HCT116 (cell line): Measurements from ENCODE around the gene PLOD1. TPM values are rescaled to one million over a fixed set of nuclear protein-coding genes. Genes with fewer than 3 reads are reported as not detected.

Experiments
- ATAC-seq: fragments of 200-7000 bp; cut with Tn5 transposase; 2 replicates; pipeline ENCODE4 v1.9.1; 2020; ENCODE audit warnings: mild to moderate bottlenecking, moderate library complexity
- BruUV-seq: library from RNA; stranded (reverse); fragments of 400-500 nt; replicated peaks from 2 replicates; lab custom pipeline; 2021; lab: Mats Ljungman, UMichigan
- CTCF ChIA-PET: fragments of 300-600 bp; sonication (Branson Sonifier 250); formaldehyde crosslinking; loops from one replicate; lab custom pipeline; 2021; ENCODE audit warnings: antibody characterized with exemption; lab: Charles Lee
- POLR2A ChIA-PET: fragments of 300-600, 350-600 bp; sonication (Branson Sonifier 250); formaldehyde crosslinking; loops from one replicate; lab custom pipeline; 2021; ENCODE audit warnings: antibody characterized with exemption; lab: Charles Lee
- RAD21 ChIA-PET, 2 experiments: fragments of 300-600 bp; sonication (Branson Sonifier 250); formaldehyde crosslinking; loops; one replicate each; lab custom pipeline; 2023; ENCODE audit warnings: low total read pairs in 2 of 2; ENCODE audit not compliant: uncharacterized antibody in 2 of 2, unreplicated experiment in 2 of 2, low non-redundant PET in 1 of 2; lab: Charles Lee
- DNase-seq: peaks from one replicate; pipeline ENCODE4 v3.0.0-alpha.2; 2010; ENCODE audit warnings: low read depth, low spot score
- H2AFZ ChIP-seq: fragments of 200-600 bp; shearing (Covaris generic), sonication (generic); 2 replicates; pipeline ENCODE4 v1.6.1; 2017; ENCODE audit warnings: low read depth, mixed run types, mixed read lengths, antibody characterized with exemption, low read length; ENCODE audit not compliant: poor library complexity, severe bottlenecking
- H3K27ac ChIP-seq: 2 replicates; pipeline ENCODE4 v1.5.1; 2012; ENCODE audit warnings: low read depth, low read length
- H3K27me3 ChIP-seq: fragments of 200-600 bp; sonication (generic); 2 replicates; pipeline ENCODE4 v1.6.1; 2016; ENCODE audit warnings: mixed run types, low read length, mixed read lengths; ENCODE audit not compliant: insufficient read depth
- H3K36me3 ChIP-seq, 2 experiments: fragments of 200-500 bp in 1 of 2; fragments of 200-600 bp in 1 of 2; sonication (Bioruptor generic) in 1 of 2; sonication (generic) in 1 of 2; 2 replicates each; pipeline versions ENCODE4 v1.5.1 to v1.6.1; 2014 to 2016; ENCODE audit warnings: low read length in 2 of 2, inconsistent platforms in 1 of 2, mixed read lengths in 1 of 2, mixed run types in 1 of 2; ENCODE audit not compliant: insufficient read depth in 2 of 2, control insufficient read depth in 1 of 2
- H3K4me1 ChIP-seq, 2 experiments: fragments of 200-600 bp in 1 of 2; sonication (generic) in 1 of 2; 2 replicates each; pipeline versions ENCODE4 v1.5.1 to v1.6.1; 2012 to 2017; ENCODE audit warnings: low read length in 2 of 2, inconsistent platforms in 1 of 2, mild to moderate bottlenecking in 1 of 2, mixed read lengths in 1 of 2, mixed run types in 1 of 2, moderate library complexity in 1 of 2; ENCODE audit not compliant: insufficient read depth in 2 of 2, control insufficient read depth in 1 of 2
- H3K4me2 ChIP-seq: fragments of 200-600 bp; sonication (generic); 2 replicates; pipeline ENCODE4 v1.6.1; 2017; ENCODE audit warnings: mixed run types, low read length, mixed read lengths
- H3K4me3 ChIP-seq, 2 experiments: fragments of 200-600 bp in 1 of 2; sonication (generic) in 1 of 2; replicated peaks in 1 of 2; 2 replicates each; pipeline ENCODE4 v1.5.1; 2011 to 2016; ENCODE audit warnings: low read length in 2 of 2, control low read depth in 1 of 2, low read depth in 1 of 2, mild to moderate bottlenecking in 1 of 2, mixed read lengths in 1 of 2, mixed run types in 1 of 2
- H3K79me2 ChIP-seq: fragments of 200-600 bp; sonication (generic); 2 replicates; pipeline ENCODE4 v1.6.1; 2017; ENCODE audit warnings: mild to moderate bottlenecking, mixed run types, low read length, moderate library complexity, mixed read lengths; ENCODE audit not compliant: insufficient read depth
- H3K9ac ChIP-seq: fragments of 200-600 bp; sonication (generic); 2 replicates; pipeline ENCODE4 v1.6.1; 2016; ENCODE audit warnings: low read length, mixed read lengths
- H3K9me2 ChIP-seq: fragments of 200-600 bp; sonication (generic), shearing (Covaris generic); 2 replicates; pipeline ENCODE4 v1.6.1; 2017; ENCODE audit warnings: mixed run types, mild to moderate bottlenecking, moderate library complexity; ENCODE audit not compliant: insufficient read depth
- H3K9me3 ChIP-seq, 2 experiments: fragments of 200-500 bp in 1 of 2; fragments of 200-600 bp in 1 of 2; sonication (Bioruptor generic) in 1 of 2; sonication (generic) in 1 of 2; 2 replicates each; pipeline ENCODE4 v1.6.1; 2014 to 2017; ENCODE audit warnings: low read length in 2 of 2, mixed read lengths in 2 of 2, inconsistent platforms in 1 of 2, low read depth in 1 of 2, mild to moderate bottlenecking in 1 of 2, mixed run types in 1 of 2, moderate library complexity in 1 of 2; ENCODE audit not compliant: control insufficient read depth in 1 of 2, insufficient read depth in 1 of 2
- H4K20me1 ChIP-seq: fragments of 200-600 bp; sonication (generic), shearing (Covaris generic); 2 replicates; pipeline ENCODE4 v1.6.1; 2017; ENCODE audit warnings: mixed run types, mild to moderate bottlenecking, moderate library complexity; ENCODE audit not compliant: insufficient read depth
- CTCF ChIP-seq, 3 experiments: fragments of 200-600 bp in 1 of 3; sonication (generic) in 1 of 3; IDR thresholded peaks in 2 of 3; conservative IDR thresholded peaks in 1 of 3; 2 replicates each; pipeline ENCODE4 v1.5.1; 2012 to 2017; ENCODE audit warnings: low read depth in 2 of 3, low read length in 2 of 3, antibody characterized with exemption in 1 of 3, borderline replicate concordance in 1 of 3, control low read depth in 1 of 3, mild to moderate bottlenecking in 1 of 3, mixed read lengths in 1 of 3, mixed run types in 1 of 3, moderate library complexity in 1 of 3; ENCODE audit not compliant: insufficient read depth in 1 of 3
- EZH2phosphoT487 ChIP-seq: fragments of 200-600 bp; IDR thresholded peaks from 2 replicates; pipeline ENCODE4 v1.6.1; 2018; ENCODE audit warnings: antibody characterized with exemption, borderline replicate concordance
- POLR2A ChIP-seq: IDR thresholded peaks from 2 replicates; pipeline ENCODE4 v1.7.0; 2011; ENCODE audit warnings: borderline replicate concordance; ENCODE audit not compliant: insufficient read depth, insufficient read length; ENCODE audit errors: extremely low read depth
- REST ChIP-seq: IDR thresholded peaks from 2 replicates; pipeline ENCODE4 v1.6.1; 2012; ENCODE audit warnings: low read depth
- SIN3A ChIP-seq: IDR thresholded peaks from 2 replicates; pipeline ENCODE4 v1.6.1; 2012; ENCODE audit warnings: low read depth
- intact Hi-C: fragments of 100-400 bp; cut with micrococcal nuclease; formaldehyde crosslinking; loops from 2 replicates; pipeline ENCODE4 v1.10.0; 2022
- total RNA-seq: library from RNA; stranded (reverse); gene quantifications from one replicate; pipeline ENCODE4 v1.2.1, GENCODE V29; 2021; ENCODE audit not compliant: unreplicated experiment

The PLOD1 gene
- total RNA-seq, 1 experiment from 2014 or later: 175 TPM

- Histone ChIP-seq H4K20me1 (no peaks in the 10 kb centered on the region), H3K4me1 (peaks cover 9 to 37% of the 10 kb centered on the region in 2 experiments; a peak in 3 of 4 replicates), H3K79me2 (no peaks in the 10 kb centered on the region), H3K27me3 (no peaks in the 10 kb centered on the region), H3K27ac (peak overlapping the region; percentile 23; the same call in 1 of the 2 replicates), H3K9me3 (no peaks in the 10 kb centered on the region)
- POLR2A ChIA-PET: no interaction called here
- no peak for DNase-seq
- intact Hi-C loops: loop anchor here (1.0 kb wide), 1 partner anchor 69 kb away; no protein-coding TSS in a partner anchor
- TF ChIP-seq POLR2A: no peak
- TF ChIP-seq SIN3A: no peak
- TF ChIP-seq EZH2phosphoT487: no peak
- TF ChIP-seq, all 23 proteins: peak for 0
- BruUV-seq: no TSS peak
- no peak for ATAC-seq
- Histone ChIP-seq H3K4me3 (no peak overlapping the region), H3K36me3 (no peaks in the 10 kb centered on the region), H3K9me2 (no peaks in the 10 kb centered on the region), H3K4me2 (0 out of 2 replicates have a peak overlapping the region, but pooled peaks have one; percentile 24), H3K9ac (no peak overlapping the region), H2AFZ (peak overlapping the region; percentile 95)
- CTCF ChIA-PET: no interaction called here
- RAD21 ChIA-PET: no interaction called here
Observed at GRCh38 chr1:11906870-11907269, 27.6 kb upstream of the PLOD1 start.

GRCh38 chr1:11907275-11908094 is 27.0 kb upstream of the PLOD1 start:
- ChIA-PET POLR2A (interaction anchor here (0.7 to 4.5 kb wide), 44 partner anchors 9 to 870 kb away, joined by 3 to 162 read pairs (median 6); partner anchors contain the start of genes CLCN6, FBXO2, KIAA2013 and MFN2), CTCF (interaction anchor here (1.5 to 2.7 kb wide), 4 partner anchors 60 to 870 kb away, joined by 3 to 23 read pairs (median 8); partner anchors contain the start of gene MIIP), RAD21 (interaction anchor here (0.8 to 1.2 kb wide), 2 partner anchors 60 to 73 kb away, joined by 4 to 5 read pairs; partner anchors contain the start of gene MFN2 (in 1 of the 2))
- H3K9me3 ChIP-seq: no peaks in the 10 kb centered on the region
- H3K4me3 ChIP-seq: no peak overlapping the region
- H3K36me3 ChIP-seq: no peaks in the 10 kb centered on the region
- H4K20me1 ChIP-seq: no peaks in the 10 kb centered on the region
- H3K9ac ChIP-seq: peak overlapping the region; percentile 57
- intact Hi-C loops: loop anchor here (1.0 to 2.0 kb wide), 3 partner anchors 69 to 123 kb away; partner anchors contain the start of gene MFN2
- H3K4me1 ChIP-seq: peaks cover 5 to 32% of the 10 kb centered on the region in 2 experiments; a peak in 3 of 4 replicates
- no peaks in the 10 kb centered on the region for H3K27me3 ChIP-seq
- TF ChIP-seq CTCF (IDR thresholded peaks at IDR 0.05 in 2 of 3, conservative IDR thresholded peaks at IDR 0.05 in 1 of 3; ENCODE audit: borderline replicate concordance in 1 of 3, insufficient read depth in 1 of 3, low read depth in 2 of 3, low read length in 2 of 3) (peak in 2 of 3 experiments; percentile 73 to 78; a peak in 4 of 6 replicates), REST (no peak)
- BruUV-seq: no TSS peak
- ATAC-seq (peak; percentile 63), DNase-seq (peak; percentile 92)
- H2AFZ ChIP-seq: peak overlapping the region; percentile 95
- peak overlapping the region; percentile 62 for H3K27ac ChIP-seq
- H3K4me2 ChIP-seq: peak overlapping the region; percentile 24; the same call in 1 of the 2 replicates
- H3K79me2 ChIP-seq: no peaks in the 10 kb centered on the region
- H3K9me2 ChIP-seq: no peaks in the 10 kb centered on the region
